Heart right ventricle (tissue), 16 donors: ENCODE measurements around the gene AGAP1. TPM values are rescaled to one million over a fixed set of nuclear protein-coding genes. Genes with fewer than 3 reads are reported as not detected.

Experiments used
- ATAC-seq, 8 donors: fragments of 200-7000 bp; cut with Tn5 transposase; one replicate each; pipeline ENCODE4 v1.9.1; 2020; ENCODE audit warnings: mild to moderate bottlenecking in 8 of 8, moderate library complexity in 8 of 8, moderate number of reproducible peaks in 1 of 8
- DNase-seq, 2 donors: peaks; one replicate each; pipeline ENCODE4 v3.0.0-alpha.2; 2020
- H3K27ac ChIP-seq, 10 donors: fragments of 200-600 bp; sonication (generic) in 2 of 10; one replicate each; pipeline versions ENCODE4 v1.5.0 to v1.8.0; 2020 to 2022; ENCODE audit warnings: mild to moderate bottlenecking in 3 of 10
- H3K27me3 ChIP-seq, 7 donors: fragments of 200-600 bp; one replicate each; pipeline ENCODE4 v1.8.0; 2021 to 2022; ENCODE audit warnings: mild to moderate bottlenecking in 2 of 7
- H3K36me3 ChIP-seq, 9 donors: fragments of 200-600 bp; sonication (generic) in 1 of 9; one replicate each; pipeline versions ENCODE4 v1.5.0 to v1.8.0; 2020 to 2022; ENCODE audit warnings: mild to moderate bottlenecking in 2 of 9
- H3K4me1 ChIP-seq, 9 donors: fragments of 200-600 bp; sonication (generic) in 1 of 9; one replicate each; pipeline versions ENCODE4 v1.5.0 to v1.8.0; 2020 to 2022; ENCODE audit warnings: mild to moderate bottlenecking in 4 of 9
- H3K4me3 ChIP-seq, 10 donors: fragments of 200-600 bp; sonication (generic) in 2 of 10; one replicate each; pipeline versions ENCODE4 v1.5.0 to v1.8.0; 2020 to 2022; ENCODE audit warnings: mild to moderate bottlenecking in 7 of 10, moderate library complexity in 2 of 10
- H3K9me3 ChIP-seq, 11 donors: fragments of 200-600 bp in 10 of 11; sonication (generic) in 2 of 11; one replicate each; pipeline versions ENCODE4 v1.5.0 to v1.8.0; 2013 to 2022; ENCODE audit warnings: mild to moderate bottlenecking in 2 of 11, control low read depth in 1 of 11, moderate library complexity in 1 of 11
- WGBS, 2 donors: extraction: QIAGEN DNeasy Blood & Tissue Kit; methylation state at CpG; one replicate each; pipeline ENCODE4 v1.1.7; 2013; ENCODE audit warnings: inconsistent platforms in 1 of 2; 5-methylcytosine and 5-hydroxymethylcytosine counted together
- intact Hi-C, 10 donors: fragments of 100-400 bp; cut with DNase I; formaldehyde crosslinking; loops; one replicate each; pipeline versions ENCODE4 v1.11.1 to v1.14.2; 2022
- polyA plus RNA-seq, 2 donors: library from polyadenylated mRNA; stranded (reverse); fragments of 200-250 nt; gene quantifications; one replicate each; pipeline ENCODE4 v1.2.3, GENCODE V29; 2013
- total RNA-seq, 10 donors: library from RNA; stranded (reverse); fragmentation: NEBNext Ultra II Directional in 3 of 10; extraction: Animal tissue kit (Norgen Biotek cat#: 25700) in 3 of 10; gene quantifications; one replicate each; pipeline versions ENCODE4 v1.2.1 to v1.2.4, GENCODE V29; 2021 to 2023
- TF ChIP-seq, protein P1 (sequence below), 9 donors: fragments of 200-600 bp; sonication (generic) in 2 of 9; IDR thresholded peaks; one replicate each; pipeline versions ENCODE4 v1.5.0 to v1.8.0; 2021 to 2022; ENCODE audit warnings: antibody characterized with exemption in 9 of 9, mild to moderate bottlenecking in 5 of 9, moderate library complexity in 1 of 9
- donor health status: Arrhythmogenic right ventricular cardiomyopathy.
- donor health status: ischemic (EF 13 %, LVEDD 7.1; RV severe dilation, severe dysfunction).
- donor health status: healthy with polysubstance abuse.
- donor health status: DM: no; HTN: yes; CAD: no.
- donor health status: DM: no; HTN: no; CAD: no.
- donor health status: ischemic (EF 25% LVEDD 6.9; RV normal size, moderate dysfunction).
- donor health status: ischemic (EF 25% LVEDD 5.7; RV mildly dilated, moderate dysfunction).
- donor health status: healthy.
- donor health status: DM: yes; HTN: yes; CAD: no.
- donor health status: Ischemic cardiomyopathy.
- donor health status: ischemic (EF 35%, LVEDD 5.7; RV mildly dilated, moderate dysfunction).
- donor health status: nonischemic (EF 11% LVEDD 7.7; RV severe dilation, severe dysfunction).
- donor health status: DM: yes; HTN: yes; CAD: no.
- donor health status: PGD.
- donor health status: ischemic (EF 29% LVEDD 5.4; RV normal size, mild dysfunction).
- donor health status: nonischemic (EF 23%, LVEDD 6.1; RV moderate dilation, normal function).

Gene AGAP1
- total and polyA plus RNA-seq, 12 donors, result 3.5 to 29.2 (median 19.4) TPM

DNA sequence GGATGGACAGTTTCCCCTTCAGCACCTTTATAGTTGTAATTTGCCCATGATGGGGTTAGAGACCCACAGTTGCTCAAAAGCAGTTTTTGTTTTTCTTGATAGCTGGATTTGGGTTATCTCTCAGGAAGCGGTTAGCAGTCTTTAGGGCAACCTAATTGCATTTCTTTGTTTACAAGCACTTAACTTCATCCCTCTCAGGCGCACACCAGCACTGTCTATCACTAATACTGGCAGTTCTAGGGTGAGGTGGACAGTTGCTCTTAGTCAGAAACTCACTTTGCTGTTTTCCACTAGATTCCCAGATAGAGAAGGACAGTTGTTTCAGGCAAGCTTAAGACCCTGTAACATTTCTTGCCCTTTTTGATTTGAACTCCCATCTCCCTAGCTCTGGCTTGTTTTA lies 146.0 kb downstream of the AGAP1 start:
- Histone ChIP-seq H3K9me3 (no peaks in the 10 kb centered on the region), H3K4me3 (no peak overlapping the region), H3K27ac (peak overlapping the region; percentile 3 to 80 (median 74)), H3K4me1 (peaks cover 17 to 69% (median 46%) of the 10 kb centered on the region in 9 donors), H3K36me3 (no peaks in the 10 kb centered on the region), H3K27me3 (no peaks in the 10 kb centered on the region)
- intact Hi-C loops, result loop anchor here in 1 of 10 donors (5.0 kb wide), 1 partner anchor 38 kb away; no protein-coding TSS in a partner anchor
- TF ChIP-seq, protein P1, sequence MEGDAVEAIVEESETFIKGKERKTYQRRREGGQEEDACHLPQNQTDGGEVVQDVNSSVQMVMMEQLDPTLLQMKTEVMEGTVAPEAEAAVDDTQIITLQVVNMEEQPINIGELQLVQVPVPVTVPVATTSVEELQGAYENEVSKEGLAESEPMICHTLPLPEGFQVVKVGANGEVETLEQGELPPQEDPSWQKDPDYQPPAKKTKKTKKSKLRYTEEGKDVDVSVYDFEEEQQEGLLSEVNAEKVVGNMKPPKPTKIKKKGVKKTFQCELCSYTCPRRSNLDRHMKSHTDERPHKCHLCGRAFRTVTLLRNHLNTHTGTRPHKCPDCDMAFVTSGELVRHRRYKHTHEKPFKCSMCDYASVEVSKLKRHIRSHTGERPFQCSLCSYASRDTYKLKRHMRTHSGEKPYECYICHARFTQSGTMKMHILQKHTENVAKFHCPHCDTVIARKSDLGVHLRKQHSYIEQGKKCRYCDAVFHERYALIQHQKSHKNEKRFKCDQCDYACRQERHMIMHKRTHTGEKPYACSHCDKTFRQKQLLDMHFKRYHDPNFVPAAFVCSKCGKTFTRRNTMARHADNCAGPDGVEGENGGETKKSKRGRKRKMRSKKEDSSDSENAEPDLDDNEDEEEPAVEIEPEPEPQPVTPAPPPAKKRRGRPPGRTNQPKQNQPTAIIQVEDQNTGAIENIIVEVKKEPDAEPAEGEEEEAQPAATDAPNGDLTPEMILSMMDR (IDR thresholded peaks at IDR 0.05), result no peak
- 83% methylated on average over 2 of the region's 2 CpGs for WGBS, 2 donors
- ATAC-seq (no peak), DNase-seq (no peak)

DNA sequence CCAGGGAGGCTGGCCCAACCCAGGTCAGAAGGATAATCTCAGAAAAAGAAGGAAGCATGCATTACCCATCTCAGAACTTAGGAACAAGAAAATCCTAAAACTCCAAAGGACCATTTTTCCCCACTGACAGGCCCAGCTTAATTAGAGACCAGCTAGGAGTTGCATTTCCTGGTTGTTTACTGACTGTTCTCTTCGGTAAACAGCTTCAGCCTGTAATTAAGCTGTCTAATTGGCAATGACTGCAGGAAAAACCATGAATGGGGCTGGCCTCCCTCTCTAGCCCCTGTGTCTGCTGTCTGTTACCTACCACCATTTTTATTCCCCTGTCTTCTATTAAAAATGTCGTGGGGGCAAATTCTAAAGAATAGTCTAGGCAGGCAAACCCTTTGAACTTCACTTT lies 146.5 kb downstream of the AGAP1 start:
- no peaks in the 10 kb centered on the region for H3K27me3 ChIP-seq
- peak overlapping the region; percentile 3 to 80 (median 74) for H3K27ac ChIP-seq
- H3K9me3 ChIP-seq, result no peaks in the 10 kb centered on the region
- H3K4me3 ChIP-seq, result no peak overlapping the region
- no peaks in the 10 kb centered on the region for H3K36me3 ChIP-seq
- DNase-seq (no peak), ATAC-seq (no peak)
- TF ChIP-seq, protein P1 (IDR thresholded peaks at IDR 0.05), result no peak
- 70 to 73% methylated on average over 2 of the region's 2 CpGs for WGBS, 2 donors
- intact Hi-C loops, result loop anchor here in 1 of 10 donors (5.0 kb wide), 1 partner anchor 38 kb away; no protein-coding TSS in a partner anchor
- peaks cover 17 to 71% (median 46%) of the 10 kb centered on the region in 9 donors for H3K4me1 ChIP-seq

DNA sequence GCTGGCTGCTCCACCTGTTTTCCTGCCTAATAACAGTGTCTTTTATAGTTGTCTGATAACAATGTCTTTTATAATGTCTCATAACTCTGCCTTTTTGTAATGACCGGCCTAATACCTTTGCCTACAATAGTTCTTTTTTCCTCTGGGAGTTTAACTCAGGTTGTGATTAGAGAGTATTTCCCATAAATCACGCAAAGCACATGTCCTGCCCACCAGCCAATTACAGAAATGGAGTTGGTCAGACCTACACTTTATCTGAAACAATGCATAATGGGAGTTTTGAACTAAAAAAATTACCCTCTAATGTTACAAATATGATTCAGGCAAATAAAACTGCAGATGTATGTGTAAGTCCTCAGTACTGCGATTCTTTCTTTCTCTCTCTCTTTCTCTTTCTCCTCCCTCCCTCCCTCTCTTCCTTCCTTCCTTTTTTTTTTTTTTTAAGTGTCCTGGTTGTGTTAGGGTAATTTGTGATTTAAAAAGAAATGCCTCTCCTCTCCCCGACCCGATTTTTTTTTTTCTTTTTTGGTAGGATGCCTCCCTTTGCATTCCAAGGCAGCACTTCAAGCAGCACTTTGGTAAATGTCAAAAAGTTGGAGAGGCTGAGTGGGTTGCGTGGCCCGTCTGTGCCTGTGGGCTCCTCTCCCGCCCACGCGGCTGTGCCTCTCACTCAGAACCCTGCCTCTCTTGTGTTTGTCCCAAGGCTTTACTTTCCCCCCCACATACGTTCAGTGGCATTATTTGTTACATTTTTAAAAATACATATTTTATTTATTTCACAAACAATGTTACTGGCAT lies 147.3 kb downstream of the AGAP1 start:
- no peaks in the 10 kb centered on the region for H3K36me3 ChIP-seq
- peaks cover 17 to 71% (median 46%) of the 10 kb centered on the region in 9 donors for H3K4me1 ChIP-seq
- intact Hi-C loops, result loop anchor here in 1 of 10 donors (5.0 kb wide), 1 partner anchor 39 kb away; no protein-coding TSS in a partner anchor
- H3K9me3 ChIP-seq, result no peaks in the 10 kb centered on the region
- WGBS, 2 donors, result 37 to 49% methylated on average over 11 of the region's 11 CpGs
- H3K4me3 ChIP-seq, result no peak overlapping the region
- ATAC-seq (peak in 2 of 8 donors; percentile 36 to 54), DNase-seq (peak in 1 of 2 donors; percentile 45)
- no peaks in the 10 kb centered on the region for H3K27me3 ChIP-seq
- TF ChIP-seq, protein P1 (IDR thresholded peaks at IDR 0.05), result no peak
- H3K27ac ChIP-seq, result peak overlapping the region in 8 of 10 donors; percentile 5 to 80 (median 74)

DNA sequence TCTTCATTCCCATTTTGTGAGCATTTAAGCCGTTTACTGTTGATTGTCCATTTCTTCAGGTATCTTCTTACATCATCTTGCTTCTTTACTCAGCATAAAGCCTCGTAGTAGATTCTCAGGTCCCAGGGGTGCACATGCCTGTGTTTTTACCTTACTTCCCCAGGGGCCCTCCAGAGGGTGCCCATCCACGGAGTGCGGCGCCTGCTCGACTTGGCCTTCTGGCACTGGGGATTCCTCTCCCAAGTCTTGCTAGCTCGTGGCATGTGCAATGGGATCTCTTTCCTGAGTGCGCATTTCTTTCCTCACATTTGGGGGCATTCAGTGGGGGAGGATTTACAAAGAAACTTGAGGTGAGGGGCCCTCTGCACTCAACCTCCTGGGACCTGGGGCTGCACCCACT lies 148.1 kb downstream of the AGAP1 start:
- Histone ChIP-seq H3K4me1 (peaks cover 17 to 71% (median 46%) of the 10 kb centered on the region in 9 donors), H3K27ac (peak overlapping the region in 6 of 10 donors; percentile 23 to 79 (median 42)), H3K27me3 (no peaks in the 10 kb centered on the region), H3K36me3 (no peaks in the 10 kb centered on the region), H3K4me3 (no peak overlapping the region), H3K9me3 (no peaks in the 10 kb centered on the region)
- no peak for ATAC-seq
- no peak for DNase-seq
- intact Hi-C loops, result loop anchor here in 1 of 10 donors (5.0 kb wide), 1 partner anchor 40 kb away; no protein-coding TSS in a partner anchor
- 78 to 81% methylated on average over 8 of the region's 8 CpGs for WGBS, 2 donors
- TF ChIP-seq, protein P1 (IDR thresholded peaks at IDR 0.05), result no peak
